Measurements from ENCODE around the gene SLC13A3.

- TF ChIP-seq CTCF (IDR thresholded peaks at IDR 0.05; ENCODE audit: low read length) (no peak), EZH2 (IDR thresholded peaks at IDR 0.05; ENCODE audit: borderline replicate concordance, low read length) (no peak)
These were observed 130.7 kb downstream of the SLC13A3 start for GRCh38 chr20:46520540-46520939.

Measured in OCI-LY1 (cell line).